Body of pancreas (tissue), 4 donors: ENCODE results near the gene EHBP1.

Source experiments
- POLR2A ChIP-seq, 3 donors: fragments of 450-650 bp; IDR thresholded peaks; one replicate each; pipeline ENCODE4 v1.6.1; 2016; ENCODE audit warnings: antibody characterized with exemption in 3 of 3, mild to moderate bottlenecking in 2 of 3
- TF ChIP-seq, protein P1 (sequence below), 7 experiments: fragments of 450-650 bp in 4 of 7; fragments of 200-600 bp in 3 of 7; sonication (generic) in 3 of 7; IDR thresholded peaks; one replicate each; pipeline ENCODE4 v1.5.1; 2016 to 2019; ENCODE audit warnings: antibody characterized with exemption in 7 of 7

DNA sequence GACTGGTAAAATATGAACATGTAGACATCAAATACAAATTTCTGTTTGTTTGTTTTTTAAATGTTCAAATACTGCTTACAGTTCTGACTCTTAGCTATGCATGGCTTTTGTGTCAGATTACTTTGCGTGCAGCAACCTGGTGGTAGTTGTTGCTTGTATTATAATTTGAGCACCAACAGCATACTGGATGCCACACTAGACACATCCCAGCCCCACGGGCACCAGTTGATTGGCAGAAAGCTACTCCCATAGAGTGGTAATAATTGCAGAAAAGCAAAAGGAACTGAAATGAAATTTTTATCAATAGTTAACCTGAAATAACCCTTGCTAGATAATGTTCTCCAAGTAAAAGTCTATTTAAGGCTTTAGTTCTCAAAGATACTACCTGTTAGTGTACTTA, 91.6 kb downstream of the EHBP1 start:
- TF ChIP-seq, protein P1, sequence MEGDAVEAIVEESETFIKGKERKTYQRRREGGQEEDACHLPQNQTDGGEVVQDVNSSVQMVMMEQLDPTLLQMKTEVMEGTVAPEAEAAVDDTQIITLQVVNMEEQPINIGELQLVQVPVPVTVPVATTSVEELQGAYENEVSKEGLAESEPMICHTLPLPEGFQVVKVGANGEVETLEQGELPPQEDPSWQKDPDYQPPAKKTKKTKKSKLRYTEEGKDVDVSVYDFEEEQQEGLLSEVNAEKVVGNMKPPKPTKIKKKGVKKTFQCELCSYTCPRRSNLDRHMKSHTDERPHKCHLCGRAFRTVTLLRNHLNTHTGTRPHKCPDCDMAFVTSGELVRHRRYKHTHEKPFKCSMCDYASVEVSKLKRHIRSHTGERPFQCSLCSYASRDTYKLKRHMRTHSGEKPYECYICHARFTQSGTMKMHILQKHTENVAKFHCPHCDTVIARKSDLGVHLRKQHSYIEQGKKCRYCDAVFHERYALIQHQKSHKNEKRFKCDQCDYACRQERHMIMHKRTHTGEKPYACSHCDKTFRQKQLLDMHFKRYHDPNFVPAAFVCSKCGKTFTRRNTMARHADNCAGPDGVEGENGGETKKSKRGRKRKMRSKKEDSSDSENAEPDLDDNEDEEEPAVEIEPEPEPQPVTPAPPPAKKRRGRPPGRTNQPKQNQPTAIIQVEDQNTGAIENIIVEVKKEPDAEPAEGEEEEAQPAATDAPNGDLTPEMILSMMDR (IDR thresholded peaks at IDR 0.05): no peak
- TF ChIP-seq POLR2A (IDR thresholded peaks at IDR 0.05): no peak
